IPS DF 6.9 (cell line): Measurements from ENCODE around the gene NLRC5.

Experiments used
- DNase-seq: peaks from one replicate; pipeline ENCODE4 v3.0.0-alpha.2; 2013; ENCODE audit warnings: low read depth, low spot score
- H3K27ac ChIP-seq: one replicate; pipeline ENCODE4 v1.5.1; 2013; ENCODE audit warnings: low read length, control low read depth
- H3K27me3 ChIP-seq: 2 replicates; pipeline ENCODE4 v1.6.1; 2013; ENCODE audit warnings: mild to moderate bottlenecking, low read length; ENCODE audit not compliant: control insufficient read depth, insufficient read depth
- H3K36me3 ChIP-seq: 2 replicates; pipeline ENCODE4 v1.6.1; 2013; ENCODE audit warnings: low read length; ENCODE audit not compliant: control insufficient read depth, insufficient read depth
- H3K4me1 ChIP-seq: 2 replicates; pipeline ENCODE4 v1.6.1; 2013; ENCODE audit warnings: low read length; ENCODE audit not compliant: control insufficient read depth, insufficient read depth
- H3K4me3 ChIP-seq: 2 replicates; pipeline ENCODE4 v1.5.1; 2013; ENCODE audit warnings: mild to moderate bottlenecking, low read length
- H3K9me3 ChIP-seq: 2 replicates; pipeline ENCODE4 v1.6.1; 2013; ENCODE audit warnings: low read length, inconsistent platforms; ENCODE audit not compliant: control insufficient read depth, insufficient read depth
- WGBS: extraction: QIAGEN DNeasy Blood & Tissue Kit; methylation state at CpG from one replicate; pipeline ENCODE4 v1.1.7; 2013; ENCODE audit warnings: mixed read lengths, missing lambda C conversion rate; ENCODE audit not compliant: insufficient read length, insufficient coverage; 5-methylcytosine and 5-hydroxymethylcytosine counted together

Gene NLRC5

GRCh38 chr16:57082664-57083063 lies 93.3 kb downstream of the NLRC5 start:
- H3K36me3 ChIP-seq, result no peaks in the 10 kb centered on the region
- no peaks in the 10 kb centered on the region for H3K9me3 ChIP-seq
- H3K4me1 ChIP-seq, result no peaks in the 10 kb centered on the region
- no peak overlapping the region for H3K4me3 ChIP-seq
- no peak overlapping the region for H3K27ac ChIP-seq
- DNase-seq, result no peak
- no peaks in the 10 kb centered on the region for H3K27me3 ChIP-seq
- WGBS, result no CpG with 5 or more reads among the region's 6 CpGs

GRCh38 chr16:57083485-57084126 lies 94.2 kb downstream of the NLRC5 start:
- H3K27me3 ChIP-seq, result no peaks in the 10 kb centered on the region
- H3K4me3 ChIP-seq, result no peak overlapping the region
- H3K27ac ChIP-seq, result no peak overlapping the region
- no peaks in the 10 kb centered on the region for H3K4me1 ChIP-seq
- DNase-seq, result no peak
- H3K36me3 ChIP-seq, result no peaks in the 10 kb centered on the region
- no CpG with 5 or more reads among the region's 7 CpGs for WGBS
- H3K9me3 ChIP-seq, result no peaks in the 10 kb centered on the region

GRCh38 chr16:57084257-57084770 lies 95.0 kb downstream of the NLRC5 start:
- Histone ChIP-seq H3K4me3 (no peak overlapping the region), H3K9me3 (no peaks in the 10 kb centered on the region), H3K27ac (no peak overlapping the region), H3K27me3 (no peaks in the 10 kb centered on the region), H3K36me3 (no peaks in the 10 kb centered on the region), H3K4me1 (no peaks in the 10 kb centered on the region)
- no CpG with 5 or more reads among the region's 9 CpGs for WGBS
- peak; percentile 71 for DNase-seq

GRCh38 chr16:57084996-57085395 lies 95.6 kb downstream of the NLRC5 start:
- DNase-seq, result no peak
- no peaks in the 10 kb centered on the region for H3K9me3 ChIP-seq
- WGBS, result no CpG with 5 or more reads among the region's 7 CpGs
- no peaks in the 10 kb centered on the region for H3K27me3 ChIP-seq
- no peak overlapping the region for H3K27ac ChIP-seq
- H3K4me1 ChIP-seq, result no peaks in the 10 kb centered on the region
- H3K36me3 ChIP-seq, result no peaks in the 10 kb centered on the region
- no peak overlapping the region for H3K4me3 ChIP-seq

GRCh38 chr16:57087003-57087402 lies 97.6 kb downstream of the NLRC5 start:
- no peak overlapping the region for H3K27ac ChIP-seq
- no peaks in the 10 kb centered on the region for H3K9me3 ChIP-seq
- H3K36me3 ChIP-seq, result no peaks in the 10 kb centered on the region
- DNase-seq, result no peak
- H3K27me3 ChIP-seq, result no peaks in the 10 kb centered on the region
- H3K4me1 ChIP-seq, result no peaks in the 10 kb centered on the region
- H3K4me3 ChIP-seq, result no peak overlapping the region
- no CpG with 5 or more reads among the region's 2 CpGs for WGBS

- no peak overlapping the region for H3K27ac ChIP-seq
- no CpG with 5 or more reads among the region's 8 CpGs for WGBS
- no peaks in the 10 kb centered on the region for H3K4me1 ChIP-seq
- no peaks in the 10 kb centered on the region for H3K36me3 ChIP-seq
- no peaks in the 10 kb centered on the region for H3K9me3 ChIP-seq
- H3K27me3 ChIP-seq, result no peaks in the 10 kb centered on the region
- H3K4me3 ChIP-seq, result no peak overlapping the region
- DNase-seq, result no peak
Observed at GRCh38 chr16:57089406-57089805, 100.0 kb downstream of the NLRC5 start.

- WGBS, result no CpG with 5 or more reads among the region's 24 CpGs
- H3K4me1 ChIP-seq, result no peaks in the 10 kb centered on the region
Observed at GRCh38 chr16:57091200-57091974, 102.0 kb downstream of the NLRC5 start.

GRCh38 chr16:57091975-57092785 lies 102.8 kb downstream of the NLRC5 start, which contains the start of gene CPNE2:
TSS of gene CPNE2 (plus strand) at chr16:57092583. CDS start at chr16:57110743, 18,160 bp downstream.
- H3K27ac ChIP-seq, result no peak within 1 kb of the TSS
- DNase-seq, result no peak
- no peaks in the 10 kb centered on the region for H3K27me3 ChIP-seq
- no peaks in the 10 kb centered on the region for H3K4me1 ChIP-seq
- no peaks in the 10 kb centered on the region for H3K36me3 ChIP-seq
- H3K4me3 ChIP-seq, result peak within 1 kb of the TSS; percentile 93
- WGBS, result no CpG with 5 or more reads among the region's 100 CpGs
- no peaks in the 10 kb centered on the region for H3K9me3 ChIP-seq

More at GRCh38 chr16:57091200-57091974, 102.0 kb downstream of the NLRC5 start:
- H3K4me3 ChIP-seq, result peak overlapping the region; percentile 93; the same call in 1 of the 2 replicates
- peak; percentile 43 for DNase-seq
- H3K27ac ChIP-seq, result no peak overlapping the region
- H3K27me3 ChIP-seq, result no peaks in the 10 kb centered on the region
- no peaks in the 10 kb centered on the region for H3K36me3 ChIP-seq
- H3K9me3 ChIP-seq, result no peaks in the 10 kb centered on the region

- H3K36me3 ChIP-seq, result no peaks in the 10 kb centered on the region
- no peak overlapping the region for H3K27ac ChIP-seq
- DNase-seq, result no peak
- WGBS, result no CpG with 5 or more reads among the region's 53 CpGs
- no peaks in the 10 kb centered on the region for H3K4me1 ChIP-seq
- peak overlapping the region; percentile 93 for H3K4me3 ChIP-seq
- H3K27me3 ChIP-seq, result no peaks in the 10 kb centered on the region
- H3K9me3 ChIP-seq, result no peaks in the 10 kb centered on the region
Observed at GRCh38 chr16:57092786-57093411, 103.5 kb downstream of the NLRC5 start.
